Stimulated activated CD4-positive, alpha-beta T cell treated with anti-CD3 and anti-CD28 coated beads, Interleukin-1b, Interleukin-23, amount 100 ng/mL, for 24 hours (primary cell): ENCODE data around the gene PAQR8.
"Not testable (repeated sequence)": the region's sequence is repeated elsewhere in the genome, so short reads cannot be mapped to it uniquely, and the experiment has no call there.

Experiments
- DNase-seq, 4 experiments: peaks; one replicate each; pipeline ENCODE4 v3.0.0-alpha.2; 2020; ENCODE audit warnings: low read depth in 4 of 4, low spot score in 1 of 4

The PAQR8 gene

DNA sequence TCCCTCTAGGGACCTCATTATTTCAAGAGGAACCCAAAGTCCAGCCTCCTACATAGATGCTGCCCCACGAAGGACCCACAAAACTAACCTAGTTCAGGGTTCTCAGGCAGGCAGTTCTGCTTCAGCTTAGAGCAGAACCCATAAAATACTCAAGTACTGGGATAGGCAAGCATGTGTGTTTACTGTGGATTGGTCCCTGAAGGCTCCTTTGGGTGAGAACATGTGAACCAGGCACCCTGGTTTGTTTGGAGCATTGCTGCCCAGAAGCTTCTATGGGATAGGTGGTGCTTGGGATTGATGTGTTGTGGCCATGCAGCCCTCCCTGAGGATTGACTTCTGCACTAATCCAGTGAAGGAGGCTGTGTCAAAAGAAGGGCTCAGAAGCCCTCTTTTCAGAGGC lies 43.3 kb downstream of the PAQR8 start:
- DNase-seq: no peak

DNA sequence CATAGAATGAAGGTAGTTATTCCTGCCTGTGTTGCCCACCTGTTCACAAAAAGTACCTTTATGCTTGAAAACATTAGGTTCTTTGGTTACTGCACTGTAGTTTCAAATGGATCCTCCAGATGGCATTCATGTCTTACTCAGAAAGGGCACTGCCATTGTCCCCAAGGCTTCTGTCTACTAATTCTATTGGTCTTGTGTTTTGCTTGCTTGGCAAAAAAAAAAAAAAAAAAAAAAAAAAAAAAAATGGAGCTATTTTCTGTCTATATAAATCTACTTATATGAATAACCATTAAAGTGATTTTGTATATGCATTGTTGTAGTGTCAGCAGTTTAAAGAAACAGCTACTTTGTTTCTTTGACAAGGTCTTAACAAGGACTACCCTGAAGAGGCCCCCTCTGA lies 45.5 kb downstream of the PAQR8 start:
- no peak for DNase-seq

DNA sequence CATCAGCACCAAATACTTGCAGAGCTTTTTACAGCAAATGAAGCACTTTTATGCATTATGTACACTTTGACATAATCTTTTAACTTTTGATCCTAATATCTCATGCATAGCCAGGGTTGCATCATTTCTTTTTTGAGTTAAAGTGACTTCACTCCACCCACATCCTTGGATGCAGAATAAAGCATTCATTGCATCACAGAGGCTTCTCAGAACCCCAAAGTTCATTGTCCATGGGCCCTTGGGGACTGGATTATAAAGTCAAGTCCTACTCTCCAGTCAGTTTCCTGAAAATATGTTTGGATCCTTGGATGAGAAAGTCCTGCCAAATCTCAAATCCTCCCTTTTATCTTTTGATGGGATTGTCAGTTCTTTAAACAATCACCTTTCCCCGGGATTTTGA lies 47.5 kb downstream of the PAQR8 start:
- no peak for DNase-seq

DNA sequence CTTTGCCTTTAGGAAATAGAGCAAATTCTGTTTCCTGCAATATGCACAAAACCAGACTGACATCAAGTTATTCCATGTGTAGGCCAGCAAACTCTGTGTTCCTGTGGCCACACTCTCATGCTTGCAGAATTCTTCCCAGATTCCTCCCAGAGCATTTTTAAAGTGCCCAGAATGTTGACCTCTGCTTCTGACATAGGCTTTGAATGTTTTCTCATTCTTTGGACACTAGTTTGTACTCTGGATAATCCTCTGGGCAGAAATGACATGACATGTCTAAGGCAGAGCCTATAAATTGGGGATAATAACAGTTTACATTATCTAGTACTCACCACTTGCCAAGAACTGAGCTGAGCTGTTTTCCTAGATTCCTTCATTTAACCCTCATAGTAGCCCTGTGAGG lies 49.0 kb downstream of the PAQR8 start:
- no peak for DNase-seq

DNA sequence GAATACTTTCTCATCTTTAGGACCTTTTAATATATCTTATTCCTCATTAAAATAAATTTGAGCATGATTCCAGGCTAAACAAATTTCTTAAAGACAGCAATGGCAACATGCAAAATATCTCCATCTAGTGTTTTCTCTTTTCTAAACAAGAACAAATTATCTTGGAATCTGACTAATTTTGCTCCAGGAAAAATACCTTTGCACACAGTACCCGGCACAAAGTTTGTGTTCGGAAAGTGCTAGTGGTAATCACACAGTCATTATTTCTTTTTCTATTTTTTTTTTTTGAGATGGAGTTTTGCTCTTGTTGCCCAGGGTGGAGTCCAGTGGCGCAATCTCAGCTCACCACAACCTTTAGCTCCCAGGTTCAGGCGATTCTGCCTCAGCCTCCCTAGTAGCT lies 50.0 kb downstream of the PAQR8 start:
- DNase-seq: no peak

DNA sequence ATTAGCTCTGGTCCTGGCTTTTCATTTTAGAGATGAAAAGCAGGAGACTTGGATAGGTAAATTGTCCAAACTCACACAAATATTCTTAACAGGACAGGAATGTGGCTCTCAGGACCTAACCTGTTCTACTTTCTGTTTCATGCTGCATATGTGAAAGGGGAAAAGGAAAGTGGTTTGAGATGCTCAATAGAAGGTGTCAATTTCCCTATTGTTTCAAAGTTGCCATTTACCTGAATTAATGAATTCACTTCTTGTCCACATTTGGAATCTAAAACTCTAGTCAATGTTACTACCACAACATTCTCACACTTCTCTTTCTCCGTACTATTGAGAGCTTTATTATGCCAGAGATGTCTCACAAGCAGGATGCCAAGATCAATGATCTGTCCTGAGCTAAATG lies 53.4 kb downstream of the PAQR8 start:
- no peak for DNase-seq

DNA sequence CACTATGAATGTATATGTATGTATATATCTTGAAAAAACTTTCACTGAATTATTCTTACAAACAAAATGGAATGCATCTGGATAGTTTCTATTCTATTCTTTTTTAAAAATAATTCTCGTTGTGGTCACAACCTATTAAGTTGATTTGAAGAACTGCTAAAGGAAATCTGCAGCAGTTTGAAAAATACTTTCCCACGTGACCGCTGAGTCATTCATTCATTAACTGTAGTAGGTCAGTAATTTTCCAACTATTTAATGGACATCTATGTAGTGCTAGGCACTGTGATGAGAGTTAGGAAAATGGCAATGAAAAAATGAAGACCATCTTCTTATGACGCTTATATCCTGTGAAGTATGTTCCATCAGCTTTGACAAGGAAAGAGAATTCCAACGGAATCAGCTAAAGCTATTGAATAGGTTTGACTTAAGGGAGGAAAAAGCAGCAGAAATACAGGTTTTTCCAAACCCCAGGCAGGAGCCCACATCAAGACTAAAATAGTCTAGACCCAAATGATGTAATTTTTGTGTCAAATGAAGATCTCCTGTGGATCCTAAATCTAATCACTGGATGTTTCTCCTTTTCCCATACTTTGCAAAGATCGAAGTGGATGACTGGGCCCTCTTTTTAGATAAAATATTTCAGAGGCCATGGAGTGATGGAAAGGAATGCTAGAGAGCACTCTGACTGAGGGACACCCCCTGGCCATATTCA lies 54.1 kb downstream of the PAQR8 start:
- DNase-seq: no peak

DNA sequence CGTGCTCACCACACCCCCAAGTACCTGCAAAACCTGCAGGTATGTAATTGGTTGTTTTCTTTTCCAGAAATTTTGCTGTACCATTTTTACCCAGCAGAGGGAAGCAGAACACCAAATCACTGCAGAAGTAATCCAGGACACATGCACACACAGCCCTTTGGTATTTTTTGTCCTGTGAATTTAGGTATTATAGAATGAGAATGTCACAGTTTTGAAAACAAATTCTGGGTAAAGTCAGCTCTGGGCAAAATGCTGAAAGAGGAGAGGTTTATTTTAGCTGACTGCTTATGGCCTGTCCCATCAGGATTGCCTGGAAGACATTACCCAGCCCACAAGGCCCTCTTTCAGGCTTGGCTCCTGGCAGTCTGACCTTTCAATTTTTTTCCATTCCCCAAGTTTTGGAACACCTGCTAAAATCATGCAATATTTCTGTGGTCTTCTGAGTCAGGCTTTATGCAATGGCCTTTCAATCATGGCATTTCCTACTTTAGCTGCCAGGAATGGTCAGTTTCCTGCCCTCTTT lies 54.7 kb downstream of the PAQR8 start:
- no peak for DNase-seq

DNA sequence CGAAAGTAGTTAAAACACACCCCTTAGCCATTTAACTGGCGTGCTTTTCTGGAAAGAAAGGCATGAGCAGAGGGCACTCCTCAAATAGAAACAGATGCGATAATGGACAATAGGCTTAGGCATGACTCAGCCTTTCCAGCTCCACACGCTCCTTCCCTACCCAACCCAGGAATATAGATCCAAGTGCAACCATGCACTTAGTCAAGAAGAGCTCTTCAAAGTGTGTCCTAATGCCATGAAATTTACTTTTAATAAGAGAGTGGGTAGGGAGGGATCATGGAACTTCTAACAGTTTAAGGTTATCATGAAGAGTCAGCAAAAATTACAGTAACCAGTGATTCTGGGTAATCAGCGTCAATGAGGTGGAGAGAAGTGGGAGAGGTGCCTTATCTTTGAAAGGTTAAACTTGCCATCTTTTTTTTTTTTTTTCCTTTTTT lies 55.7 kb downstream of the PAQR8 start:
- DNase-seq: no peak

DNA sequence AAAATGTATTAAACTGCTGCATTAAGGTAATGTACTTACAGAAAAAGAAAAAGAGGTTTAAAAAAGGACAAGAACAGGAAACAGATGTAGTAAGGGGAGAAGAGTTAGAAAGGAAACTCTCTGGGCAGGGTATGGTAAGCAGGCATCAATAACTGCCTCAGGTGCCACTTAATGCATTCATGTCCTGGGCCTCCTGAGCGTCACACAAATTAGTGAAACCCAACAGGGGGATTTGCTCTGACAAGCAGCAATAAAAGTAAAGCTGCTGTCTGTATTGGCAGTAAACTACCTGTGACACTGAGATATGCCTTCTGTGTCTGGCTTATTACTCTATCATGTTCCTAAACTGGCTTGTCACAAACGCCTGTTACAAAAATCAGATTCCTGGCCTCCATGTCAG lies 56.7 kb downstream of the PAQR8 start:
- no peak for DNase-seq

DNA sequence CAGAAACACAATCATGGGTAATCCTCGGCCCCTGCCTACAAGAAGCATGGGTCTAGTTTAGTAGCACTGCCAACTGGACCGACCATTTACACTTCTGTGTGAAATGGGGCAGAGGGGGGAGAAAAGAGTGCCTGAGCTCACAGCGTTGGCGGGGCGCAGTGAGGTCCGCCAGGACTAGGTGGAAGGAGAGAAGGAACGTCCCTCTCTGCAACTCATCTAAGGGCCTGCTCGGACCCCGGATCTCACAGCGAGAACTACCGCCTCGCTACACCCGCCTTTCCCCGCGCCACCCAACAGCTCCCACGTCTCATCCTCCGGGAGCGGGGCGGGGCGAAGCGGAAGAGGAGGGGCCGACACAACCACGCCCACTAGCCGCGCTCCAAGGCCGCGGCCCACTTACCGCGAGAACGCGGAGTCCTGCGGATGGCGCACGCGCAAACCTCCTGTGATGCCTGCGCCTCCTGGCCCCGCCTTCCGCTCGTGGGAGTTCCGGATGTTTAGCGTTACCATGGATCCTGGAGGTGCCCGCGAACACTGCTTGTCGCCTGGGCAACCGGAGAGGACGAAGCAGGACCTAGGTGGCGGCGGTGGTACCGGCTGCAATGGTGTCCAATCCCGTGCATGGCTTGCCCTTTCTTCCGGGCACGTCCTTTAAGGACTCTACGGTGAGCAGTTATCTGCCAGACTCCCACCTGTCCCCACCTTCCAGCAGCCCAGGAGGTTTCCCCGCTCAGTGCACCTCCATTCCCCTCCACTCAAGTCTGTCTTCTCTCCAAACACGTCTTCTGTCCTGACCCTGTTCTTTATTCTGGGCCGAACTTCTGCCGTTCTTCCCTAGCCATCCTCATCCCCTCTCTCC lies 58.1 kb downstream of the PAQR8 start, which contains the start of gene EFHC1:
EFHC1 (plus strand) TSS at position 534 of the 859 bp plus-strand sequence; CDS start at position 603, 69 bp downstream.
- peak; percentile 95 to 98 (median 98) for DNase-seq

DNA sequence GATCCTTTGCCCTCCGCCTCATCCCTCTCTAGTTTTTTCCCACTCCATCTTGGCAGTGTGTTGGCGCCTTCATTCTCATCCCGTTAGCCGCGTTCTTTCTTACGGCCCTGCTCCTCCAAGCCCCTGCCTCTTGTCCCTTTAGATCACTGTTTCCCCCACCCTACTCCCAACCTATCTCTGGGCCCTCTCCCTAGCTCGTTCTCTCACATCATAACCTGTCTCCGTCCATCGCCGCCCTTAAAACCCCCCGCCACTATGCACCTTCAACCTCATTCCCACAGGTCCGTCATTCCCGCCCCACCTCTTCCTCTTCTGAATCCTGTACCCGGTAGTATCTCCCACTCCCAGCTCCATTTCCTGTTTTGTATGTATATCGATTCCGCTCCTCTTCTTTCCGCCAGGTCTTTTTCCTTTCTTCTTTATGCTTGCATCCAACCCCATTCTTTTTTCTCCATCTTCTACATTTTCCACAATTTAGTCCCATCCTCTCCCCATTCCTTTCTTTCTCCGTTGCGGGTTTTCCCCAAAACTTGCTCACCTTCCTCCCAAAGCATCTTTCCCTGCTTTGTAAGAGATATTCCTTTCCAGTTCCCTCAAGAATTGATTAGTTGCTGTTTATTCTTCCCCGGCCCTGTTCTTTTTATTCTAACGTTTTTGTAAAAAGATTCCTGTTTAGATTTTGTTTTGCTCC lies 58.9 kb downstream of the PAQR8 start:
- no peak for DNase-seq

DNA sequence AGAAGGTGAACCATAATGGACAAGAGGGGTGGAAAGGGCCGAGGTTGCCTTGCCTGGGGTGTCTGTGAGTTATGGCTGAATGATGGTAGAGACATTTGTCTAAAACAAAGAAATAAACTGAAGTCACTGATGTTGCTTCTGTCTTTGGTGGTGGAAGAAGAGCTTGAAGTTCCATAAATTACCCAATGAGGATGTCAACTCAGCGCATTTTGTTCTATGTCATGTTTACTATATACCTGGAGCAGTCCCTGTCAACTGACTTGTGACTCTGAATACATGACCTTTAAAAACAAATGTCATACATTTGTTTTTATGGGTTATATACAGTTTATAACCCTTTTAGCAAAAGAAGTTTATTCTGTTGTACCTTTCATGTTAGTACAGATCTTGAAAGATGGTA lies 60.2 kb downstream of the PAQR8 start:
- DNase-seq: no peak

DNA sequence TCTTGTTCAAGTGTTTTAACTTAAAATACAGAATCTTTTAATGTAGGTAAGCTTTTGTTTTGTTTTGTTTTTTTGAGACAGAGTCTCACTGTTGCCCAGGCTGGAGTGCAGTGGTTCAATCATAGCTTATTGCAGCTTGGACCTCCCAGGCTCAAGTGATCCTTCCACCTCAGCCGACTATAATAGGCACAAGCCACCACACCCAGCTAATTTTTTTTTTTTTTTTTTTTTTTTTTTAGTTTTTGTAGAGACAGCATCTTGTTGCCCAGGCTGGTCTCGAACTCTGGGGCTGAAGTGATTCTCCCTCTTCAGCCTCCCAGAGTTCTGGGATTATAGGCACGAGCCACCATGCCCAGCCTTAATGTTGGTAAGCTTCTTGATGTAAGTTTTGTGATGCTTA lies 61.5 kb downstream of the PAQR8 start:
- no peak for DNase-seq

DNA sequence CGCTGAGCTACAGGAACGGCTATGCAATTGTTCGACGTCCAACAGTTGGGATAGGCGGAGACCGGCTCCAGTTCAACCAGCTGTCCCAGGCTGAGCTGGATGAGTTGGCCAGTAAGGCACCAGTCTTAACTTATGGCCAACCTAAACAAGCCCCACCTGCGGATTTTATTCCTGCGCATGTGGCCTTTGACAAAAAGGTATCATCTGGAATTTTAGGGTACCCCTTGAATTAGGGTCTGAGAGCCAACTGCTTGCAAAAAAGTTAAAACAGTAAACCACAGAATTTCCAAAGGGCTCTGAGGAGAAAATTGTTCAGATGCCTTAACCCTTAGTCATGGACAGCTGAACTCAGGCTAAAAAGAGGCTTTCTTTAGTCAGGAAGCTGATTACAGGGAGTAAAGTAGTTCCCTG lies 62.0 kb downstream of the PAQR8 start:
- no peak for DNase-seq

DNA sequence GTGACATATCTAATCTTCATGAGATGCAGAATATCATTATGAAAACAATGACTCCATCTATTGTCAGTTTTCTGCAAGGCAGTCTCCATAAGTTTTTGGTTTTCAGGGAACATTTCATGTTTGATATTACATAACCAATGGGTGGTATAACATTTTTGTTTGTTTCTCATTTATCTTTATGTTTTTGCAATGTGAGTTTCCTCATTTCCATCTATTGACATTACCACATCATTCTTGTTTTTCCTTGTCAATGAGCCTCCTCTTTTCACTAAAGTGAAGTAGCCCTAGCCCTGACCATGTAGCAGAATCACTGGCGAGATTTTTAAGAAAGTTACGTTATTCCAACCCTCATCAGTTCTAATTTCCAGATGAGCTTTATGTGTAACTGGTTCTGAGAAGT lies 62.6 kb downstream of the PAQR8 start:
- DNase-seq: no peak

DNA sequence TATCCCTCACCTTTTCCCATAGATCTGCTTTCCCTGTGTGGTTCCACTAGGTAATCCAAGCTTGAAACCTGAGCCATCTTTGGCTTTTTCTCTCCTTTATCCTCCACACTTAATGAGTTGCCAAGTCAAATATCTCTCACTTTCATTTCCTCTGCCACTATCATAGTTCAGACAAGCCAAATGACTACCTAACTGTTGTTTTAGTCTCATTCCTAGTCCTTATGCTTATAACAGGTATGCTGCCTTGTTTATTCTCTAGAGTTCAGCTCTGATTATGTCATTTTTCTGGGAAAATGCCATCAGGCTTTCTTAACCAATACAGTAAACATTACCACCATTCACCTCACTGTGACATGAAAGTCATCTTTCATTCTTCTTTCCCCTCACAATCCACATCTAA lies 64.7 kb downstream of the PAQR8 start:
- DNase-seq: no peak

DNA sequence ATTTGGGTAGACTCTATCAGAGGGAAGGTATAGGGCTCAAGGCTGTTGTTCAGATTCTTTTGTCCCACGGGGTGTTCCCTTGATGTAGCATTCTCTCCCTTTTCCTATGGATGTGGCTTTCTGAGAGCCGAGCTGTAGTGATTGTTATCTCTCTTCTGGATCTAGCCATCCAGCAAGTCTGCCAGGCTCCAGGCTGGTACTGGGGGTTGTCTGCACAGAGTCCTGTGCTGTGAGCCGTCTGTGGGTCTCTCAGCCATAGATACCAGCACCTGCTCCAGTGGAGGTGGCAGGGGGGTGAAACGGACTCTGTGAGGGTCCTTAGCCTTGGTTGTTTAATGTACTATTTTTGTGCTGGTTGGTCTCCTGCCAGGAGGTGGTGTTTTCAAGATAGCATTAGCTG lies 71.3 kb downstream of the PAQR8 start:
- DNase-seq: not testable (repeated sequence)

DNA sequence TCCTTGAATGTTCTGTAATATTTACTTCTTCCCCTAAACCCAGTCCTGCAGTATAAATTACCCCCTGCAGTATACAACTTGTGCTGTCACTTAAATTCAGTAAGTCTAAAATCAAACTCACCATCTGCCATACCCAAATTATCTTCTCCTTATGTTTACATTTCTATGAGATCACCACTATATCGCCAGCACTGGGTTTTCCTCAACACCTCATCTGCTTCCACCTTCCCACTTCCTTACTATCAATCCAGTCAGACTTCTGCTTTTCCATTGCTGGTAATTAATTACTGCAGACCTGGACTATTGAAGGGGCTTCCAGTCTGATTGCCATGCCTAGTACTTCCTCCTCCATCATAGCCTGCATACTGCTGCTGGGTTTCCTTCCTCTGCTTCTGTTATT lies 73.4 kb downstream of the PAQR8 start:
- DNase-seq: no peak

DNA sequence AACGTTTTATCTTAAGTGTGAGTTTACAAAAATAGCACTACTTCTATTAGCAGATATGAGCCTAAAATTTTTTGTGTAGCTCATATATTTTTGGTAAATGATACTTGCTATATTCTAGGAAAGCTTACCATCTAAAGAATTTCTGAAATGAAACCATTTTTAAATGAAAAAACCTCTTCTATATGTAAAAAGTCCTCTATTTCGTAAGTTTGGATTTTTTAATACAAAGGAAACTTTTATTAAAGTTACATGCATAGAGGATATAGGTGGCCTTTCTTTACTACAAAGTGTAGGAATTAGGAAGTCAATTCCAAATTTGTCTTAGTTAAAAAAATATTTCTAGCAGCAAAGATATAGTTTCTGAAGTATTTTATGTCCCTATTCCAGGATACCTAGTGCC lies 77.0 kb downstream of the PAQR8 start:
- no peak for DNase-seq

DNA sequence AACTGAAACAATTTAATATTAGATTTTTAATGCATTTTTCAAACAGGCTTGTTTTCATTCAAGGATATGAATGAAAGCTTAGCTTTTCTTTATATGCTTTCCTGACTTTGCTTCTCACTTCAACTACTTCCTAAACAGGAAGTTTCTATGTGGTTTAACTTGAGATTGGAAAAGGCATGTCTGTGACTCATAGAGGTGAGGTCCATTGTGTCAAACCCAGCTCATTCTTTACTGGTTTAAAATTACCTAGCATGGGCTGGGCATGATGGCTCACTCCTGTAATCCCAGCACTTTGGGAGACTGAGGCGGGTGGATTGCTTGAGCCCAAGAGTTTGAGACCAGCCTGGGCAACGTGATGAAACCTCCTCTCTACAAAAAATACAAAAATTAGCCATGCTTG lies 92.6 kb downstream of the PAQR8 start:
- DNase-seq: no peak

DNA sequence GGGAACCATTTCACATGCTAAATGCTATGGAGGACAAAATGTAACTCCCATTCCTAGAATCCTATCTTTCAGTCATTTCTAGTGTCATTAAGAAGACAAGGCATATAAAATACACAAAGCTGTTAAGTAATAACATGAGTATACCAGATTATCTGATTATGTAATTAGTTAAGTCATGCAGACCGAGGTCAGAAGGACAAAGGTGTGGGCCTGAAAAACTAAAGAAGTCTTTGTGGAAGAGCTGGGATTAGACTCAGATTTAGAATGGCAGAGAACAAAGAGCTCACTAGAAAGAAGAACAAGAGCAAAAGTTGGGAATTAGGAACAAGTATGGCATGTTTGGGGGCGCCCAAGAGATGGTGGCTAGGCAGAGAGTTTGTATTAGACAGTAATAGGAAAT lies 95.1 kb downstream of the PAQR8 start:
- DNase-seq: no peak
